HepG2 (cell line): ENCODE measurements around the gene TYROBP. TPM values are rescaled to one million over a fixed set of nuclear protein-coding genes. Genes with fewer than 3 reads are reported as not detected.
A peak's percentile ranks its signal among the peaks of the same experiment; 100 is the strongest.

Source experiments
- BCL6 ChIP-seq: IDR thresholded peaks from 2 replicates; pipeline ENCODE4 v1.6.1; 2016; ENCODE audit warnings: missing genetic modification reagents, missing compliant biosample characterization
- CCAR2 ChIP-seq: fragments of 200-400 bp; formaldehyde crosslinking; optimal IDR thresholded peaks from 2 replicates; pipeline ENCODE3; 2018; ENCODE audit warnings: low read depth, mild to moderate bottlenecking, low read length, moderate library complexity
- CHD2 ChIP-seq: IDR thresholded peaks from 2 replicates; pipeline ENCODE4 v1.6.1; 2011; ENCODE audit warnings: low read depth, low read length, improper control_type of control experiment
- FOXA3 ChIP-seq: IDR thresholded peaks from 2 replicates; pipeline ENCODE4 v1.6.1; 2016; ENCODE audit warnings: missing genetic modification reagents, missing compliant biosample characterization
- MIER2 ChIP-seq: IDR thresholded peaks from 2 replicates; pipeline ENCODE4 v1.6.1; 2016; ENCODE audit warnings: missing biosample characterization, missing genetic modification reagents
- POLR2AphosphoS2 ChIP-seq: IDR thresholded peaks from 2 replicates; pipeline ENCODE4 v1.6.1; 2011; ENCODE audit warnings: low read depth, low read length, improper control_type of control experiment
- STAT5B ChIP-seq: sonication (generic); formaldehyde crosslinking; IDR thresholded peaks from 2 replicates; pipeline ENCODE4 v1.4.0; 2020; ENCODE audit warnings: missing genetic modification reagents
- TOPORS ChIP-seq: sonication (generic); formaldehyde crosslinking; IDR thresholded peaks from 2 replicates; pipeline ENCODE4 v1.8.0; 2023; ENCODE audit warnings: mild to moderate bottlenecking, missing genetic modification reagents
- ZBTB20 ChIP-seq: sonication (generic); formaldehyde crosslinking; IDR thresholded peaks from 2 replicates; pipeline ENCODE4 v1.8.1; 2023; ENCODE audit warnings: missing genetic modification reagents, low read depth, mild to moderate bottlenecking, borderline replicate concordance
- ZNF256 ChIP-seq: sonication (generic); formaldehyde crosslinking; conservative IDR thresholded peaks from 2 replicates; pipeline ENCODE4 v1.4.0; 2020; ENCODE audit warnings: missing genetic modification reagents
- ZNF496 ChIP-seq: sonication (generic); formaldehyde crosslinking; IDR thresholded peaks from 2 replicates; pipeline ENCODE4 v1.8.1; 2023; ENCODE audit warnings: mild to moderate bottlenecking, moderate library complexity, missing genetic modification reagents; ENCODE audit not compliant: insufficient replicate concordance
- ZNF550 ChIP-seq: sonication (generic); formaldehyde crosslinking; IDR thresholded peaks from 2 replicates; pipeline ENCODE4 v1.4.0; 2020; ENCODE audit warnings: mild to moderate bottlenecking, missing genetic modification reagents, borderline replicate concordance
- ZNF670 ChIP-seq: sonication (generic); formaldehyde crosslinking; IDR thresholded peaks from 2 replicates; pipeline ENCODE4 v1.8.0; 2022; ENCODE audit warnings: mild to moderate bottlenecking, missing genetic modification reagents, borderline replicate concordance
- ZNF7 ChIP-seq: IDR thresholded peaks from 2 replicates; pipeline ENCODE4 v1.6.1; 2016; ENCODE audit warnings: missing biosample characterization, missing genetic modification reagents
- ZNF790 ChIP-seq: sonication (generic); formaldehyde crosslinking; IDR thresholded peaks from 2 replicates; pipeline ENCODE4 v1.8.0; 2022; ENCODE audit warnings: missing genetic modification reagents, mild to moderate bottlenecking, borderline replicate concordance
- polyA plus RNA-seq, 8 experiments: library from polyadenylated mRNA; depleted of rRNA in 3 of 8; stranded (reverse) in 7 of 8; unstranded in 1 of 8; fragments of >200 nt; fragmentation: Illumina TruSeq in 4 of 8; extraction: Trizol in 4 of 8; gene quantifications; 2 replicates each; pipeline versions ENCODE4 v1.2.1 to v1.2.3, GENCODE V29; 2011 to 2016; ENCODE audit warnings: low read depth in 4 of 8, missing spikeins in 1 of 8, mixed read lengths in 1 of 8; ENCODE audit not compliant: insufficient read depth in 1 of 8
- total RNA-seq, 5 experiments: library from RNA; depleted of rRNA; stranded (reverse); fragments of >200 nt; fragmentation: Illumina TruSeq; extraction: Trizol; gene quantifications; 2 replicates each; pipeline ENCODE4 v1.2.3, GENCODE V29; 2016; ENCODE audit warnings: low read depth in 1 of 5
- TF ChIP-seq, protein P1 (sequence below): sonication (generic); formaldehyde crosslinking; IDR thresholded peaks from 2 replicates; pipeline ENCODE4 v1.4.0; 2020; ENCODE audit warnings: missing genetic modification reagents
- TF ChIP-seq, protein P2 (sequence below): sonication (generic); formaldehyde crosslinking; IDR thresholded peaks from 2 replicates; pipeline ENCODE4 v1.5.1; 2020; ENCODE audit warnings: mild to moderate bottlenecking, missing genetic modification reagents, moderate library complexity
- TF ChIP-seq, protein P3 (sequence below): IDR thresholded peaks from 2 replicates; pipeline ENCODE4 v1.6.1; 2016
- TF ChIP-seq, protein P4 (sequence below): sonication (generic); formaldehyde crosslinking; conservative IDR thresholded peaks from 2 replicates; pipeline ENCODE4 v1.8.0; 2022; ENCODE audit warnings: low read depth, missing genetic modification reagents
- TF ChIP-seq, protein P5 (sequence below): sonication (generic); formaldehyde crosslinking; conservative IDR thresholded peaks from 2 replicates; pipeline ENCODE4 v1.5.0; 2020; ENCODE audit warnings: missing genetic modification reagents

TYROBP gene
- total and polyA plus RNA-seq, 2 of the 13 experiments (the other 11 are each of a cell fraction or from before 2014, with no cell fraction given): not detected

DNA sequence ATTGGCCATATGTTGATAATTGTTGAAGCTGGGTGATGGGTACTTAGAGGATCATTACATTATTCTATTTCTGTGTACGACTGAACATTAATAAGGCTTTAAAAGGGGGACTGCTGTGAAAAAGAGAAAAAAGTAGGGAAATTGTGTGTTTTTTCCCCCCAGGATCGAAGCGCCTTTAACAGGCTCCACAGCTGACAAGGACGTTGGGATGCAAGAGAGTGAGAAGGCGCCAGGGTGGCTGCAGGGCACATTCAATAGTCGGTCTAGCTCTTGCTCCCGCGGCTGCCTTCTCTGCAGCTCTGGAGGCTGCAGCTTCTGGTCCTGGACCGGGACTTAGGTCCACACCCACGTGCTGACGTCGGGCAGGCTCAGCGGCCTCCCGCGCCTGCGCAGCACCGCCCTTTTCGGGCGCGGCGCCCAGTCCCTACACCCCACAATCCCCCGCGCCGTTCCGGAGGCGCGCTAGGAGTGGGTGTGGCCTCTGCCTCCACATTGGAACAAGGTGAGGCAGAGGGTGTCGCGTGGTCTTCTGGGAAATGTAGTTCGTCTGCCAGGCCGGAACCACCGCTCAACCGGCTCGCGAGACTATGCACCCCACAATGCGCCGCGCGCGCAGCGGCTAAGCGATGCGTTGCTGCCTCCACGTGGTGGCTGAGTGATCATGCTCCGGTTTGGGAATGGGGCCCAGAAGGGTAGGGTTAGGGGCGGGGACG, 23.2 kb upstream of the TYROBP start (continued):
- TF ChIP-seq, protein P1, sequence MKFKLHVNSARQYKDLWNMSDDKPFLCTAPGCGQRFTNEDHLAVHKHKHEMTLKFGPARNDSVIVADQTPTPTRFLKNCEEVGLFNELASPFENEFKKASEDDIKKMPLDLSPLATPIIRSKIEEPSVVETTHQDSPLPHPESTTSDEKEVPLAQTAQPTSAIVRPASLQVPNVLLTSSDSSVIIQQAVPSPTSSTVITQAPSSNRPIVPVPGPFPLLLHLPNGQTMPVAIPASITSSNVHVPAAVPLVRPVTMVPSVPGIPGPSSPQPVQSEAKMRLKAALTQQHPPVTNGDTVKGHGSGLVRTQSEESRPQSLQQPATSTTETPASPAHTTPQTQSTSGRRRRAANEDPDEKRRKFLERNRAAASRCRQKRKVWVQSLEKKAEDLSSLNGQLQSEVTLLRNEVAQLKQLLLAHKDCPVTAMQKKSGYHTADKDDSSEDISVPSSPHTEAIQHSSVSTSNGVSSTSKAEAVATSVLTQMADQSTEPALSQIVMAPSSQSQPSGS: peak; percentile 77
- TF ChIP-seq, protein P2, sequence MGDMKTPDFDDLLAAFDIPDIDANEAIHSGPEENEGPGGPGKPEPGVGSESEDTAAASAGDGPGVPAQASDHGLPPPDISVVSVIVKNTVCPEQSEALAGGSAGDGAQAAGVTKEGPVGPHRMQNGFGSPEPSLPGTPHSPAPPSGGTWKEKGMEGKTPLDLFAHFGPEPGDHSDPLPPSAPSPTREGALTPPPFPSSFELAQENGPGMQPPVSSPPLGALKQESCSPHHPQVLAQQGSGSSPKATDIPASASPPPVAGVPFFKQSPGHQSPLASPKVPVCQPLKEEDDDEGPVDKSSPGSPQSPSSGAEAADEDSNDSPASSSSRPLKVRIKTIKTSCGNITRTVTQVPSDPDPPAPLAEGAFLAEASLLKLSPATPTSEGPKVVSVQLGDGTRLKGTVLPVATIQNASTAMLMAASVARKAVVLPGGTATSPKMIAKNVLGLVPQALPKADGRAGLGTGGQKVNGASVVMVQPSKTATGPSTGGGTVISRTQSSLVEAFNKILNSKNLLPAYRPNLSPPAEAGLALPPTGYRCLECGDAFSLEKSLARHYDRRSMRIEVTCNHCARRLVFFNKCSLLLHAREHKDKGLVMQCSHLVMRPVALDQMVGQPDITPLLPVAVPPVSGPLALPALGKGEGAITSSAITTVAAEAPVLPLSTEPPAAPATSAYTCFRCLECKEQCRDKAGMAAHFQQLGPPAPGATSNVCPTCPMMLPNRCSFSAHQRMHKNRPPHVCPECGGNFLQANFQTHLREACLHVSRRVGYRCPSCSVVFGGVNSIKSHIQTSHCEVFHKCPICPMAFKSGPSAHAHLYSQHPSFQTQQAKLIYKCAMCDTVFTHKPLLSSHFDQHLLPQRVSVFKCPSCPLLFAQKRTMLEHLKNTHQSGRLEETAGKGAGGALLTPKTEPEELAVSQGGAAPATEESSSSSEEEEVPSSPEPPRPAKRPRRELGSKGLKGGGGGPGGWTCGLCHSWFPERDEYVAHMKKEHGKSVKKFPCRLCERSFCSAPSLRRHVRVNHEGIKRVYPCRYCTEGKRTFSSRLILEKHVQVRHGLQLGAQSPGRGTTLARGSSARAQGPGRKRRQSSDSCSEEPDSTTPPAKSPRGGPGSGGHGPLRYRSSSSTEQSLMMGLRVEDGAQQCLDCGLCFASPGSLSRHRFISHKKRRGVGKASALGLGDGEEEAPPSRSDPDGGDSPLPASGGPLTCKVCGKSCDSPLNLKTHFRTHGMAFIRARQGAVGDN (CRISPR knock-in tag): peak; percentile 84
- no peak for TF ChIP-seq ZNF256
- TF ChIP-seq ZNF7 (CRISPR knock-in tag): no peak
- TF ChIP-seq, protein P3, sequence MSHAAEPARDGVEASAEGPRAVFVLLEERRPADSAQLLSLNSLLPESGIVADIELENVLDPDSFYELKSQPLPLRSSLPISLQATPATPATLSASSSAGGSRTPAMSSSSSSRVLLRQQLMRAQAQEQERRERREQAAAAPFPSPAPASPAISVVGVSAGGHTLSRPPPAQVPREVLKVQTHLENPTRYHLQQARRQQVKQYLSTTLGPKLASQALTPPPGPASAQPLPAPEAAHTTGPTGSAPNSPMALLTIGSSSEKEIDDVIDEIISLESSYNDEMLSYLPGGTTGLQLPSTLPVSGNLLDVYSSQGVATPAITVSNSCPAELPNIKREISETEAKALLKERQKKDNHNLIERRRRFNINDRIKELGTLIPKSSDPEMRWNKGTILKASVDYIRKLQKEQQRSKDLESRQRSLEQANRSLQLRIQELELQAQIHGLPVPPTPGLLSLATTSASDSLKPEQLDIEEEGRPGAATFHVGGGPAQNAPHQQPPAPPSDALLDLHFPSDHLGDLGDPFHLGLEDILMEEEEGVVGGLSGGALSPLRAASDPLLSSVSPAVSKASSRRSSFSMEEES (CRISPR knock-in tag): peak; percentile 74; the same call in 1 of the 2 replicates
- TF ChIP-seq, protein P4, sequence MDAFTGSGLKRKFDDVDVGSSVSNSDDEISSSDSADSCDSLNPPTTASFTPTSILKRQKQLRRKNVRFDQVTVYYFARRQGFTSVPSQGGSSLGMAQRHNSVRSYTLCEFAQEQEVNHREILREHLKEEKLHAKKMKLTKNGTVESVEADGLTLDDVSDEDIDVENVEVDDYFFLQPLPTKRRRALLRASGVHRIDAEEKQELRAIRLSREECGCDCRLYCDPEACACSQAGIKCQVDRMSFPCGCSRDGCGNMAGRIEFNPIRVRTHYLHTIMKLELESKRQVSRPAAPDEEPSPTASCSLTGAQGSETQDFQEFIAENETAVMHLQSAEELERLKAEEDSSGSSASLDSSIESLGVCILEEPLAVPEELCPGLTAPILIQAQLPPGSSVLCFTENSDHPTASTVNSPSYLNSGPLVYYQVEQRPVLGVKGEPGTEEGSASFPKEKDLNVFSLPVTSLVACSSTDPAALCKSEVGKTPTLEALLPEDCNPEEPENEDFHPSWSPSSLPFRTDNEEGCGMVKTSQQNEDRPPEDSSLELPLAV: no peak
- no peak for TF ChIP-seq POLR2AphosphoS2
- no peak for TF ChIP-seq ZNF790 (CRISPR knock-in tag)
- TF ChIP-seq FOXA3: peak; percentile 74
- no peak for TF ChIP-seq ZNF550 (CRISPR knock-in tag)
- TF ChIP-seq, protein P5, sequence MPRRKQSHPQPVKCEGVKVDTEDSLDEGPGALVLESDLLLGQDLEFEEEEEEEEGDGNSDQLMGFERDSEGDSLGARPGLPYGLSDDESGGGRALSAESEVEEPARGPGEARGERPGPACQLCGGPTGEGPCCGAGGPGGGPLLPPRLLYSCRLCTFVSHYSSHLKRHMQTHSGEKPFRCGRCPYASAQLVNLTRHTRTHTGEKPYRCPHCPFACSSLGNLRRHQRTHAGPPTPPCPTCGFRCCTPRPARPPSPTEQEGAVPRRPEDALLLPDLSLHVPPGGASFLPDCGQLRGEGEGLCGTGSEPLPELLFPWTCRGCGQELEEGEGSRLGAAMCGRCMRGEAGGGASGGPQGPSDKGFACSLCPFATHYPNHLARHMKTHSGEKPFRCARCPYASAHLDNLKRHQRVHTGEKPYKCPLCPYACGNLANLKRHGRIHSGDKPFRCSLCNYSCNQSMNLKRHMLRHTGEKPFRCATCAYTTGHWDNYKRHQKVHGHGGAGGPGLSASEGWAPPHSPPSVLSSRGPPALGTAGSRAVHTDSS (CRISPR knock-in tag): peak; percentile 83; the same call in 1 of the 2 replicates
- TF ChIP-seq ZBTB20 (CRISPR knock-in tag): no peak
- peak; percentile 38 for TF ChIP-seq BCL6 (CRISPR knock-in tag)
- no peak for TF ChIP-seq ZNF496 (CRISPR knock-in tag)
- no peak for TF ChIP-seq CCAR2
- TF ChIP-seq MIER2 (CRISPR knock-in tag): peak; percentile 91; the same call in 1 of the 2 replicates
- no peak for TF ChIP-seq TOPORS (CRISPR knock-in tag)
- TF ChIP-seq ZNF670 (CRISPR knock-in tag): no peak
- 0 out of 2 replicates have a peak, but pooled peaks have one; percentile 24 for TF ChIP-seq STAT5B (CRISPR knock-in tag)
- peak; percentile 96 for TF ChIP-seq CHD2
